Duodenal mucosa (tissue), 2 donors: ENCODE measurements around the gene ENPEP.

ENCODE experiments used
- H3K27ac ChIP-seq: one replicate; pipeline ENCODE4 v1.7.0; 2013; ENCODE audit warnings: low read depth, low read length
- H3K27me3 ChIP-seq, 2 donors: one replicate each; pipeline ENCODE4 v1.7.0; 2013; ENCODE audit warnings: low read length in 2 of 2, control low read depth in 1 of 2; ENCODE audit not compliant: insufficient read depth in 2 of 2, control insufficient read depth in 1 of 2
- H3K36me3 ChIP-seq, 2 donors: one replicate each; pipeline ENCODE4 v1.7.0; 2013; ENCODE audit warnings: low read length in 2 of 2, control low read depth in 1 of 2; ENCODE audit not compliant: insufficient read depth in 2 of 2, control insufficient read depth in 1 of 2
- H3K4me1 ChIP-seq, 2 donors: one replicate each; pipeline ENCODE4 v1.7.0; 2013; ENCODE audit warnings: low read length in 2 of 2, control low read depth in 1 of 2; ENCODE audit not compliant: insufficient read depth in 2 of 2, control insufficient read depth in 1 of 2
- H3K4me3 ChIP-seq, 2 donors: one replicate each; pipeline ENCODE4 v1.7.0; 2013; ENCODE audit warnings: low read length in 2 of 2, low read depth in 1 of 2
- H3K9ac ChIP-seq, 2 donors: one replicate each; pipeline ENCODE4 v1.7.0; 2013; ENCODE audit warnings: low read length in 2 of 2, low read depth in 1 of 2
- H3K9me3 ChIP-seq, 2 donors: one replicate each; pipeline ENCODE4 v1.7.0; 2013; ENCODE audit warnings: low read length in 2 of 2, control low read depth in 1 of 2; ENCODE audit not compliant: control insufficient read depth in 1 of 2

ENPEP gene

DNA sequence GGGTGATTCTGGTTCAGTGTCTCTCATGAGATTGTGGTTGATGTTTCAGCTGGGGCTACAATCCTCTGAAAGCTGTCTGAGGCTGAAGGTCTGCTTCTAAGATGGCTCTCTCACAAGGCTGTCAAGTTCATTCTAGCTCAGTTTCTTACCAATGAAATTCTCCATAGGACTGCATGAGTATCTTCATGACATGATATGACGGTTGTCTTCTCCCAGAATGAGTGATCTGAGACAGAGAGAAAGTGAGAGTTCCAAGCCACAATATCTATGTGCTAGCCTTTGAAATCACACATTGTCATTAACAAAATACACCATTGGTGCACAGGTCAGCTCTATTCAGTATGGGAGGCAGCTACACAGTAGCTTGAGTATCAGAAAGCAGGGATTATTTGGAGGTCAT is 119.6 kb downstream of the ENPEP start:
- Histone ChIP-seq H3K9ac (no peak overlapping the region), H3K27ac (no peak overlapping the region), H3K4me3 (no peak overlapping the region), H3K9me3 (peaks cover 4 to 15% of the 10 kb centered on the region in 2 donors), H3K36me3 (no peaks in the 10 kb centered on the region), H3K4me1 (no peaks in the 10 kb centered on the region), H3K27me3 (peaks cover 0 to 3% of the 10 kb centered on the region in 2 donors)

DNA sequence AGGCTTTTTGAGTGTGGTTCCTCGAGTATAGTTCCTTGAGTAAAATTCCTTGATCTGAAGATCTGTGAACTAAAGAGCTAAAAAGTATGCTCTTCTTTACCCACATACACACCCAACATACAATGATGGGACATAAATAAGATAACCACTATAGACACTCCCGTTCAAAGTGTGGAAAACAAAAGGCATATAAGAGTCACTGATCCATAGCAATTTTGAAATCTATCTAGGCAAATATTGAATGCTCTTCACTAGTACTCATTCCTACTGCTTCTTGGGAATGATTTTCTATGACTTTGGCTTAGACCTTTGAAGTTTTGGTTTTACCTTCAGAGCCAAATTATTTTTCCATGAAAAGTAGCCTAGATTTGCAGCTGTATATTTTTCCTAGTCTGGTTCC is 120.5 kb downstream of the ENPEP start:
- H3K27me3 ChIP-seq, result no peaks in the 10 kb centered on the region
- H3K4me3 ChIP-seq, result no peak overlapping the region
- H3K27ac ChIP-seq, result no peak overlapping the region
- no peaks in the 10 kb centered on the region for H3K4me1 ChIP-seq
- no peaks in the 10 kb centered on the region for H3K36me3 ChIP-seq
- H3K9me3 ChIP-seq, result peaks cover 4 to 15% of the 10 kb centered on the region in 2 donors
- H3K9ac ChIP-seq, result no peak overlapping the region

DNA sequence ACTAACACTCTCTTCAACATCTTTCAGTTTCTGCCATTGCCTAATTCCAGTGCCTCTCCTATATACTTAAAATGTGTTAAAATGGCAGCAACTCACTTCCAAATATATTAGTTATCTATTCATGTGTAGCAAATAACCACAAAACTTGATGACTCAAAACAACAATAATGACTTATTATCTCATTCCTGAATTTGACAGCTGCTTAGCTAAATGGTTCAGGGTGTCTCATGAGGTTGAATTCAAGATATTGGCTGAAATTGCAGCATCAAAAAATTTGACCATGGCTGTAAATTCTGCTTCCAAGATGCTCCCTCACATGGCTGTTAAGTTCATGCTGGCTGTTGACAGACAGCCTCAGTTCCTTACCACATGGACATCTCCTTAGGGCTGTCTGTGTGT is 121.6 kb downstream of the ENPEP start:
- Histone ChIP-seq H3K4me1 (no peaks in the 10 kb centered on the region), H3K27ac (no peak overlapping the region), H3K27me3 (peaks cover 0 to 4% of the 10 kb centered on the region in 2 donors), H3K9ac (no peak overlapping the region), H3K4me3 (no peak overlapping the region), H3K9me3 (peaks cover 4 to 15% of the 10 kb centered on the region in 2 donors), H3K36me3 (no peaks in the 10 kb centered on the region)

DNA sequence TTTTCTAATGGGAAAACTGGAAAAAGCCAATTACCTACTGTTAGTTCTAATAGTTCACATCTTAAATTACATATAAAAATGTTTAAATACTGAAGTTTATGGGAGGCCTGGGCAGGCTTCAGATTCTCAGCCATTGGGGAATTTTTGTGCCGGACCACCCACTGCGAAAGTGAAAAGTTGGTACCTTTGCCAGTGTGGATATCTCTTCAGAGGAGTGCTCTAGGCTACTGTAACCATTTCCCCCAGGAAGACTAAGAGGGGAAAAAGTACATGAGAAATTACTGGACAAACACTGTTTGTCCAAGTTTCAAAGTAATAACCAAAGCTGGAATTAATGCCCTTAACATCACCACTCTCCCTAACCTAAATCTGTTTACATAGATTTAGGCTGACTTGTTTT is 126.1 kb downstream of the ENPEP start:
- Histone ChIP-seq H3K4me3 (no peak overlapping the region), H3K36me3 (no peaks in the 10 kb centered on the region), H3K27ac (no peak overlapping the region), H3K9ac (no peak overlapping the region), H3K9me3 (peaks cover 0 to 1% of the 10 kb centered on the region in 2 donors), H3K4me1 (no peaks in the 10 kb centered on the region), H3K27me3 (peaks cover 0 to 11% of the 10 kb centered on the region in 2 donors)

DNA sequence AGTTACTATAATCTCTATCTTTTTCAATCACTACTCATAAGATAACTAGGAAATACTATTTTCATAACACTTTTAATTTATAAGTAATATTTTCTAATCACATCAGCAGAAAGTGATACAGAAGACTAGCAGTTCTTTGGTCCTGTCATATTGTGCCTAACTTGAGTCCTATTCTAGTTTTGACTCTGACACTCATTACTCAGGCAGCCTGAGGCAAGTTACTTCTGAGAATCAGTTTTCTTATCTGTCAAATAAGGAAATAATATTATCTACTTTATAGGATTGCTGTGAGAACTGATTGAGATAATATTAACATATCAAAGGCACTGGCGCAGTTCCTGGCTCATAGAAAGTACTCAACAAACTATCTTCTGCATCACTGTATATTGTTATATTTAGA is 129.1 kb downstream of the ENPEP start:
- Histone ChIP-seq H3K36me3 (no peaks in the 10 kb centered on the region), H3K9ac (no peak overlapping the region), H3K9me3 (no peaks in the 10 kb centered on the region), H3K4me1 (no peaks in the 10 kb centered on the region), H3K27me3 (peaks cover 15 to 33% of the 10 kb centered on the region in 2 donors), H3K27ac (no peak overlapping the region), H3K4me3 (no peak overlapping the region)

DNA sequence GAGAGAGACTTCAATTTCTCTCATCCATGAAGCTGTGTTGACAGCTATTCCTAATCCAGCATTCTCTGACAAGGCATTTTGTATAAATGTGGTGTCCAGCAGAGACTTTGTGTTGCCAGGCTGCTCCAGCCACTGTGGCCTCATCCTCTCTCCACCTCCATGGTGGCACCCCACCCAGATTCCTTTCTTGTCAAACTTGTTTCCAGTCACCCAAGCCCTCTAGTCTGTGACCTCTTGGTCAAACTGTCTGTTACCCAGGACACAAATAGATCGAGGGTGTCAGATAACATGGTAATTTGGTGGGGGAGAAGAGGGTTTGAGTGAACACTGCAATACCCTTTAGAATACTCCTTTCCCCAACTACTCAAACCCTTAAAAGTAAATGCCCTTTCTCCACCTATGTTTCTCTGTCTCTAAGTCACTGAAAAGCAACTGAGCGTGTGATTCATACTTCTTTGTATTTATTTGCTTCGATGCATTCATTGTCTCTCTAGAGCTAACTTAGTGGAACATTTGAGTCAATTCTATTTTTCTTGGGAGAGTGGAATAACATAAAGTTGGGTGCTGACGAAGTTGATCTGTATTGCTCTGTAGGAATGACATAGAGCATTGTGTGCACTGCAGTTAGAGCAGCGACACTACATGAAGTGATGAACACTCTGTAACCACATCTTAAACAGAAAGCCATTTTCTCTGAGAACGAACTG is 133.2 kb downstream of the ENPEP start:
- H3K27me3 ChIP-seq, result peaks cover 49 to 65% of the 10 kb centered on the region in 2 donors

DNA sequence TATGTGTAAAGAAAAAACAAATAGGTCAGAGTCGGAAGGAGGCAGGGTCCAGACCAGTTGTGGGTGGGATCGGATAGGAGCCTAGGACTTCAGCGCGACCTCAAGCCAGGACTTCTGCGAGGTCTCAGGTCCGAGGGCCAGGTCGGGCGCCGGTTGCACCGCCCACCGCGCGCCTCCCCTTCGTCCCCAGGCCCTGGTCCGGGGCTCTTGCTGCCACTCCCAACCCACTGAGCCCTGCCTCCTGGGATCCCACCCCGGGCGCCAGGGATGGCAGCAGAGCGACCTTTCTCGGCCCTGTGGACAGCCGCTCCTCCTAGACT is 134.6 kb downstream of the ENPEP start:
- H3K4me1 ChIP-seq, result peaks cover 5 to 7% of the 10 kb centered on the region in 2 donors
- peak overlapping the region in 1 of 2 donors; percentile 36 for H3K4me3 ChIP-seq
- no peak overlapping the region for H3K9ac ChIP-seq
- H3K27ac ChIP-seq, result no peak overlapping the region
- H3K36me3 ChIP-seq, result no peaks in the 10 kb centered on the region
- H3K9me3 ChIP-seq, result no peaks in the 10 kb centered on the region
- peaks cover 59 to 76% of the 10 kb centered on the region in 2 donors for H3K27me3 ChIP-seq

More for the DNA sequence above, 133.2 kb downstream of the ENPEP start:
- Histone ChIP-seq H3K27ac (no peak overlapping the region), H3K9ac (no peak overlapping the region), H3K36me3 (no peaks in the 10 kb centered on the region), H3K9me3 (no peaks in the 10 kb centered on the region), H3K4me1 (peaks cover 5 to 7% of the 10 kb centered on the region in 2 donors), H3K4me3 (no peak overlapping the region)

DNA sequence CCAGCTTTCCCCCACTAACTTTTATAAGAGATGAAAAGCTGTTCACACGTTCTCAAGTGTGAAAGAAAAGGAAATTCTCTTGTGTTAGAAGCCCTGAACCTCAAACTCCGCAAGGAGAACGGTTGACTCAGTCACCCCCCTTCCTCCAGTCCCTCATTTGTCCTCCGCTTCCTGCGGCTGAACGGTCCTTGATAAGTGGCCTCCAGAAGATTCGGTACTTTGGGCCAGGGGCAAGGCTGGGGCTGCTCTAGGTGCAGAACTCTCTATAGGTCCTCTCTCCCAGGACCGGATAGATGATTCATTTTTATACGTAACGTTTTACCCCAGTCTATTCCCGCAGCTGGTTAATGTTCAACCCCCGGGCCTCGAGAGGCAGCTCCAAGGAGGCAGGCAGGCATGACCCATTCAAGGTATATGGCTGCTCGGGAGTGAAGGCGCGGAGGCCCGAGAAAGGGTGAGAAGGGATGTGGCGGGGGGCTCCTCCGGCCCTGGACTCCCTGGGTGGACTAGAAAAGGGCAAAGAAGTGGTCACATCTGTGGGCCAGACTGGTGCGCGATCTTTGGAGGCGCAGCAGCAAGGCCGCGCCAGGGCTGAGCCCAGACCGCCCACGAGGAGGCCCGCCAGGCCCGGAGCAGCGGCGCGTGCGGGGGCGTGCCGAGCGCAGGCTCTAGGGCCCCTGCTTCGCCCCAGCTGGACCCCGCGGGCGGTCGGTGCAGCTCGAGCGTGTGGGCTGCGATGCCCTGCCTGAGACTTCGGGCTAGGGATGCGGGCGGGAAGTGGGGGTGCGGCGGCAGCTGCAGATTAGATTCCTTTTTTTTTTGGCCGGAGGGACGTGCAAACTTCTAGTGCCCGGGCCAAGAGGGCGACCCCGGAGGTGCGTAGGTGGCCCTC is 135.2 kb downstream of the ENPEP start:
- no peak overlapping the region for H3K9ac ChIP-seq
- peaks cover 65 to 82% of the 10 kb centered on the region in 2 donors for H3K27me3 ChIP-seq
- H3K4me1 ChIP-seq, result peaks cover 5 to 7% of the 10 kb centered on the region in 2 donors
- H3K9me3 ChIP-seq, result no peaks in the 10 kb centered on the region
- no peak overlapping the region for H3K27ac ChIP-seq
- peak overlapping the region; percentile 6 to 36 for H3K4me3 ChIP-seq
- no peaks in the 10 kb centered on the region for H3K36me3 ChIP-seq

DNA sequence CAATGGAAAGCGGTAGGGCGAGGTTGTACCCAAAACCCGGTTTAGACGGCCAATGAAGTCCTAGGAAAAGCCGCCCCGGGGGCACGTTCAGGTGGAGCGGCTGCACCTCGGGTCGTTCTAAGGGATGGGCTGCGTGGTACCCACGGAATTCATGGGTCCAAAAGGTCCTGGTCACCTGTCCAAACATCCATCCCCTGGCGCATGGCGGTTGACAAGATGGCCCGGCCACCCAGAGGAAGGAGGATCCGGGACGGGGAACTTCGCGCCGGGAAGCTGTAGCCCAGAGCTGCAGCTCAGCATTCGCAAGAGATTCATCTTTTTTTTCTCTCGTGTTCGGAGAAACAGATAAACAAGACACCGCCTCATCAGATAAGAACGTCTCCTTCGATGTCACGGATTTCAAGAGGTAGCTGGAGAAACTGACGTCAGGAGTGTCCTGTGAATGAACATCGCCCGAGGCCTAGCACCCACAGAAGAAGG is 136.1 kb downstream of the ENPEP start:
- H3K27me3 ChIP-seq, result peaks cover 73 to 90% of the 10 kb centered on the region in 2 donors
- H3K36me3 ChIP-seq, result no peaks in the 10 kb centered on the region
- peaks cover 5 to 7% of the 10 kb centered on the region in 2 donors for H3K4me1 ChIP-seq
- H3K27ac ChIP-seq, result no peak overlapping the region
- no peaks in the 10 kb centered on the region for H3K9me3 ChIP-seq
- no peak overlapping the region for H3K9ac ChIP-seq
- peak overlapping the region in 1 of 2 donors; percentile 28 for H3K4me3 ChIP-seq

DNA sequence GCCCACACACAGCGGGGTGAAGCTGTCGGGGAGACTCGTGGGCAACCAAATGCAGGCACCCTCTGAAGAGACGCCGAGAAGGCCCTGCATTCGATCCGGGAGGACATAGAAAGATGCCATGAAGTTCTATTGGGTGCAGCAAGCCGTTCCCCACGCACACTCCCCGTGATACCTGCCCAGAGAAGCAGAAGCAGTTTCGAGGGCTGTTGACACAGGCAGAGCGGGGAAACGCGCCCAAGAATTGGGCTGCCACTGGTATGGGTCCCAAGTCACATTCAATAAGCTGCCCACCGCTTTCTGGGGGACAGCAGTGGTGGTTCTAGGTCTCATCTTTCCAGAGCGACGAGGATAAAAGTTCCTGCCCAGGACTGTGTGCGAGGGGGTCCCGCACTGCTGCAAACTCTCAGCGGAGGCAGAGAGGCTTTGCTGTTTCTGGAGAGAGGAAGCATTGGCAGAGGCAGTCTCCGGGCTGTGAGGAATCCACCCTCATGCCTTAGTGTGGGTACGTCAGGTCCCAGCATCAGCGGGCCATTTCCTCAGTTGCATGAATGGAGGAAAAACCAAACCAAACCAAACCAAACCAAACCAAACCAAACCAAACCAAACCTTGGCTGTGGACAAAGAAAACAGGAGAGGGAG is 136.8 kb downstream of the ENPEP start:
- Histone ChIP-seq H3K27me3 (peaks cover 78 to 96% of the 10 kb centered on the region in 2 donors), H3K9me3 (no peaks in the 10 kb centered on the region), H3K4me3 (no peak overlapping the region), H3K27ac (no peak overlapping the region), H3K4me1 (peaks cover 5 to 7% of the 10 kb centered on the region in 2 donors), H3K9ac (no peak overlapping the region), H3K36me3 (no peaks in the 10 kb centered on the region)
